EH (cell line): ENCODE data around the gene CDK8.

ENCODE experiments used
- DNase-seq: peaks from one replicate; pipeline ENCODE4 v3.0.0-alpha.2; 2015; ENCODE audit warnings: low read depth

The CDK8 gene

GRCh38 chr13:26382835-26383234, 128.9 kb downstream of the CDK8 start:
- DNase-seq = no peak

GRCh38 chr13:26384587-26384986, 130.7 kb downstream of the CDK8 start:
- DNase-seq = no peak

- no peak for DNase-seq
Measured at GRCh38 chr13:26386026-26386425, 132.1 kb downstream of the CDK8 start.

- no peak for DNase-seq
Measured at GRCh38 chr13:26390203-26390602, 136.3 kb downstream of the CDK8 start.

GRCh38 chr13:26400545-26400944, 146.6 kb downstream of the CDK8 start:
- no peak for DNase-seq

GRCh38 chr13:26401069-26401468, 147.1 kb downstream of the CDK8 start:
- no peak for DNase-seq

- DNase-seq = no peak
Measured at GRCh38 chr13:26401578-26402021, 147.7 kb downstream of the CDK8 start.

- no peak for DNase-seq
Measured at GRCh38 chr13:26406791-26407190, 152.9 kb downstream of the CDK8 start.

GRCh38 chr13:26411206-26411605, 157.3 kb downstream of the CDK8 start:
- no peak for DNase-seq

- DNase-seq = peak; percentile 8
Measured at GRCh38 chr13:26412263-26412662, 158.3 kb downstream of the CDK8 start.

- no peak for DNase-seq
Measured at GRCh38 chr13:26412936-26413716, 159.2 kb downstream of the CDK8 start.

GRCh38 chr13:26420282-26420960, 166.5 kb downstream of the CDK8 start:
- peak; percentile 28 for DNase-seq

GRCh38 chr13:26422036-26422435, 168.1 kb downstream of the CDK8 start:
- no peak for DNase-seq

- DNase-seq = peak; percentile 11
Measured at GRCh38 chr13:26423629-26424028, 169.7 kb downstream of the CDK8 start.

GRCh38 chr13:26424181-26424580, 170.3 kb downstream of the CDK8 start:
- no peak for DNase-seq

GRCh38 chr13:26425443-26426358, 171.8 kb downstream of the CDK8 start:
- DNase-seq = peak; percentile 32

- DNase-seq = no peak
Measured at GRCh38 chr13:26433776-26434175, 179.8 kb downstream of the CDK8 start.

GRCh38 chr13:26435171-26435570, 181.2 kb downstream of the CDK8 start:
- DNase-seq = no peak

GRCh38 chr13:26435646-26436045, 181.7 kb downstream of the CDK8 start:
- DNase-seq = no peak

GRCh38 chr13:26436914-26437313, 183.0 kb downstream of the CDK8 start:
- no peak for DNase-seq

- DNase-seq = peak; percentile 23
Measured at GRCh38 chr13:26440111-26440510, 186.2 kb downstream of the CDK8 start.

- no peak for DNase-seq
Measured at GRCh38 chr13:26441476-26441875, 187.5 kb downstream of the CDK8 start.
